Endothelial cell of umbilical vein (primary cell): ENCODE results near the gene UGCG.

ENCODE experiments used
- EZH2 ChIP-seq: IDR thresholded peaks from 2 replicates; pipeline ENCODE4 v1.6.1; 2012; ENCODE audit warnings: borderline replicate concordance, low read depth, mild to moderate bottlenecking, moderate library complexity, low read length, inconsistent platforms; ENCODE audit not compliant: severe bottlenecking
- POLR2A ChIP-seq: IDR thresholded peaks from 2 replicates; pipeline ENCODE4 v1.6.1; 2012; ENCODE audit warnings: low read depth, mild to moderate bottlenecking, control low read depth, low read length
- POLR2AphosphoS5 ChIP-seq: IDR thresholded peaks from 2 replicates; pipeline ENCODE4 v1.6.1; 2012; ENCODE audit warnings: low read depth, mild to moderate bottlenecking, control low read depth, low read length, moderate library complexity; ENCODE audit not compliant: insufficient read depth

DNA sequence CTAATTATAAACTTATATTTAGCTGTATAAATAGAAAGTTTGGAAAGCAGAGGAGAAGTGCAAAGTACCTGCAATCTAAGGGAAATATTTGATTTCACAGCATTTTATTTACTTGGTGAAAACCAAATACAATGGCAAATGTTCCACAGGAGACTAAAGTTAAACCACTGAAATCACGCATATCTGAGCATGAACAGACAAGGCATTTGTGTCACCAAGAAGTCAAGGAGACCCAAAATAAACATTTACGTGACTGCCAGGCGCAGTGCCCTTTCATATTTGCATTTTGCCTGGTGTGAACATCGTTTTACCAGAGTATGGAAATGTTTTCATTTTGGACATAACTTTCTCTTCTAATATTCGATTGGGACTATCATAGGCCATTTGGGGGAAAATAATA, 20.6 kb downstream of the UGCG start:
- no peak for TF ChIP-seq POLR2AphosphoS5
- no peak for TF ChIP-seq POLR2A
- no peak for TF ChIP-seq EZH2
